Right lobe of liver (tissue), 4 donors: Measurements from ENCODE around the gene AQP7.

Experiments
- POLR2A ChIP-seq: fragments of 450-650 bp; IDR thresholded peaks from one replicate; pipeline ENCODE4 v1.6.1; 2017; ENCODE audit warnings: antibody characterized with exemption, mild to moderate bottlenecking
- TF ChIP-seq, protein P1 (sequence below), 4 donors: fragments of 200-600 bp in 3 of 4; fragments of 450-650 bp in 1 of 4; IDR thresholded peaks; one replicate each; pipeline versions ENCODE4 v1.5.1 to v1.8.0; 2016 to 2022; ENCODE audit warnings: antibody characterized with exemption in 4 of 4, mild to moderate bottlenecking in 2 of 4
- donor health status: DM: no; HTN: no; CAD: no.
- donor health status: DM: no; HTN: no; CAD: no.
- donor health status: DM: no; HTN: yes; CAD: no.

GRCh38 chr9:33350310-33350709, 52.1 kb downstream of the AQP7 start:
- TF ChIP-seq, protein P1, sequence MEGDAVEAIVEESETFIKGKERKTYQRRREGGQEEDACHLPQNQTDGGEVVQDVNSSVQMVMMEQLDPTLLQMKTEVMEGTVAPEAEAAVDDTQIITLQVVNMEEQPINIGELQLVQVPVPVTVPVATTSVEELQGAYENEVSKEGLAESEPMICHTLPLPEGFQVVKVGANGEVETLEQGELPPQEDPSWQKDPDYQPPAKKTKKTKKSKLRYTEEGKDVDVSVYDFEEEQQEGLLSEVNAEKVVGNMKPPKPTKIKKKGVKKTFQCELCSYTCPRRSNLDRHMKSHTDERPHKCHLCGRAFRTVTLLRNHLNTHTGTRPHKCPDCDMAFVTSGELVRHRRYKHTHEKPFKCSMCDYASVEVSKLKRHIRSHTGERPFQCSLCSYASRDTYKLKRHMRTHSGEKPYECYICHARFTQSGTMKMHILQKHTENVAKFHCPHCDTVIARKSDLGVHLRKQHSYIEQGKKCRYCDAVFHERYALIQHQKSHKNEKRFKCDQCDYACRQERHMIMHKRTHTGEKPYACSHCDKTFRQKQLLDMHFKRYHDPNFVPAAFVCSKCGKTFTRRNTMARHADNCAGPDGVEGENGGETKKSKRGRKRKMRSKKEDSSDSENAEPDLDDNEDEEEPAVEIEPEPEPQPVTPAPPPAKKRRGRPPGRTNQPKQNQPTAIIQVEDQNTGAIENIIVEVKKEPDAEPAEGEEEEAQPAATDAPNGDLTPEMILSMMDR (IDR thresholded peaks at IDR 0.05): no peak
- no peak for TF ChIP-seq POLR2A
